ENCODE results near the gene SNRK. TPM values are rescaled to one million over a fixed set of nuclear protein-coding genes. Genes with fewer than 3 reads are reported as not detected.

The SNRK gene
- total and polyA plus RNA-seq, 2 donors (not counting 3 experiments of a cell fraction or from before 2014, with no cell fraction given) = 43.3 to 99.9 TPM

Other genes with a start within 250 kb of the SNRK start
- gene POMGNT2, start 180.5 kb upstream of the SNRK start, total RNA-seq = 6.4 and 9.1 TPM in 2 replicates
- gene POMGNT2, start 180.5 kb upstream of the SNRK start, polyA plus RNA-seq = 16.3 and 19.0 TPM in 2 replicates

Measured in endothelial cell of umbilical vein (primary cell).